GM12878 (cell line): Measurements from ENCODE around the gene TNFRSF8. TPM values are rescaled to one million over a fixed set of nuclear protein-coding genes. Genes with fewer than 3 reads are reported as not detected.

Source experiments
- ATAC-seq: fragments of 200-7000 bp; cut with Tn5 transposase; 3 replicates; pipeline ENCODE4 v1.9.1; 2020; ENCODE audit warnings: mild to moderate bottlenecking, moderate library complexity
- BruUV-seq: library from RNA; stranded (reverse); fragments of 400-500 nt; replicated peaks from 2 replicates; lab custom pipeline; 2021; lab: Mats Ljungman, UMichigan
- CTCF ChIA-PET: fragments of 300-600 bp; sonication (Branson Sonifier 250); formaldehyde crosslinking; extraction: SDS; loops from one replicate; lab custom pipeline; 2021; ENCODE audit warnings: inconsistent platforms; lab: Yijun Ruan, JAX
- POLR2A ChIA-PET: fragments of 350-600 bp; formaldehyde crosslinking; extraction: SDS; loops from one replicate; lab custom pipeline; 2021; ENCODE audit warnings: inconsistent platforms; lab: Charles Lee
- RAD21 ChIA-PET: fragments of 300-600 bp; sonication (Branson Sonifier 250); formaldehyde crosslinking; loops from one replicate; lab custom pipeline; 2023; ENCODE audit warnings: antibody characterized with exemption; ENCODE audit not compliant: unreplicated experiment; lab: Charles Lee
- SMC1A ChIA-PET: fragments of 300-600 bp; sonication (Branson Sonifier 250); formaldehyde crosslinking; loops from one replicate; lab custom pipeline; 2023; ENCODE audit not compliant: unreplicated experiment, uncharacterized antibody; lab: Charles Lee
- DNase-seq: peaks from one replicate; pipeline ENCODE4 v3.0.0-alpha.2; 2011; ENCODE audit warnings: low read depth, low spot score
- FAIRE-seq: peaks from 3 replicates; lab custom pipeline; 2011; peaks lifted over from hg19 to GRCh38; lab: Jason Lieb, UNC
- H2AFZ ChIP-seq: 2 replicates; pipeline ENCODE4 v1.6.0; 2011; ENCODE audit warnings: low read depth, low read length, control low read depth; ENCODE audit not compliant: control insufficient read depth
- H3K27ac ChIP-seq: 2 replicates; pipeline ENCODE4 v1.5.1; 2011; ENCODE audit warnings: control low read depth; ENCODE audit not compliant: control insufficient read depth, insufficient read depth
- H3K27me3 ChIP-seq, 2 experiments: replicated peaks in 1 of 2; 2 replicates each; pipeline versions ENCODE4 v1.6.0 to v1.6.1; 2011; ENCODE audit warnings: low read length in 1 of 2; ENCODE audit not compliant: control insufficient read depth in 2 of 2, insufficient read depth in 2 of 2
- H3K36me3 ChIP-seq, 2 experiments: 2 replicates each; pipeline ENCODE4 v1.5.1; 2011; ENCODE audit warnings: low read length in 1 of 2; ENCODE audit not compliant: control insufficient read depth in 2 of 2, insufficient read depth in 2 of 2
- H3K4me1 ChIP-seq: 2 replicates; pipeline ENCODE4 v1.6.1; 2011; ENCODE audit warnings: mild to moderate bottlenecking, low read length, moderate library complexity, mixed read lengths; ENCODE audit not compliant: control insufficient read depth, insufficient read depth
- H3K4me2 ChIP-seq: 2 replicates; pipeline ENCODE4 v1.6.0; 2011; ENCODE audit warnings: control low read depth; ENCODE audit not compliant: control insufficient read depth, insufficient read depth
- H3K4me3 ChIP-seq: fragments of 200-600 bp; sonication (generic); 2 replicates; pipeline ENCODE4 v1.5.1; 2016
- H3K79me2 ChIP-seq: 2 replicates; pipeline ENCODE4 v1.6.0; 2011; ENCODE audit warnings: low read length; ENCODE audit not compliant: control insufficient read depth, insufficient read depth
- H3K9ac ChIP-seq: 2 replicates; pipeline ENCODE4 v1.8.0; 2011; ENCODE audit warnings: low read length, control low read depth, mixed read lengths; ENCODE audit not compliant: control insufficient read depth, insufficient read depth
- H3K9me3 ChIP-seq: replicated peaks from 3 replicates; pipeline ENCODE4 v1.5.1; 2011; ENCODE audit warnings: mild to moderate bottlenecking, low read length; ENCODE audit not compliant: control insufficient read depth, insufficient read depth
- H4K20me1 ChIP-seq: 2 replicates; pipeline ENCODE4 v1.6.0; 2011; ENCODE audit not compliant: control insufficient read depth, insufficient read depth
- ASH2L ChIP-seq: fragments of 300-600, 200-600 bp; sonication (generic); IDR thresholded peaks from 2 replicates; pipeline ENCODE4 v1.6.1; 2017; ENCODE audit warnings: low read depth, mild to moderate bottlenecking, borderline replicate concordance
- HDGF ChIP-seq: fragments of 450-650 bp; IDR thresholded peaks from 2 replicates; pipeline ENCODE4 v1.6.1; 2016; ENCODE audit warnings: antibody characterized with exemption
- MYB ChIP-seq: fragments of 150-350 bp; IDR thresholded peaks from 2 replicates; pipeline ENCODE4 v1.6.1; 2014; ENCODE audit warnings: mild to moderate bottlenecking, low read depth, low read length, borderline replicate concordance
- PAX8 ChIP-seq: fragments of 450-650 bp; IDR thresholded peaks from 2 replicates; pipeline ENCODE4 v1.6.1; 2017; ENCODE audit warnings: mild to moderate bottlenecking, moderate library complexity
- TAF1 ChIP-seq: IDR thresholded peaks from 2 replicates; pipeline ENCODE4 v1.6.1; 2011; ENCODE audit warnings: mild to moderate bottlenecking, low read depth, low read length, borderline replicate concordance
- ZNF687 ChIP-seq: fragments of 450-650 bp; IDR thresholded peaks from 2 replicates; pipeline ENCODE4 v1.6.1; 2017; ENCODE audit warnings: mild to moderate bottlenecking, moderate library complexity
- WGBS: methylation state at CpG from one replicate; pipeline ENCODE4 v1.1.6; 2016; ENCODE audit warnings: low lambda C conversion rate; ENCODE audit not compliant: insufficient replicate concordance, insufficient coverage; ENCODE audit errors: missing lambda C conversion rate; 5-methylcytosine and 5-hydroxymethylcytosine counted together
- in situ Hi-C: fragments of 300-500 bp; cut with MboI; formaldehyde crosslinking; loops from 9 replicates; pipeline ENCODE4 v1.14.3; 2018; ENCODE audit warnings: mixed read lengths
- intact Hi-C: fragments of 100-400 bp; cut with micrococcal nuclease; formaldehyde crosslinking; loops from one replicate; pipeline ENCODE4 v1.14.2; 2022; ENCODE audit not compliant: unreplicated experiment
- polyA plus RNA-seq, 11 experiments: library from polyadenylated mRNA; depleted of rRNA in 4 of 11; unstranded in 6 of 11; stranded (reverse) in 5 of 11; fragments of >200 nt; fragmentation: Nextera tagmentation in 4 of 11; fragmentation: Illumina TruSeq in 1 of 11; extraction: Ambion mirVana in 4 of 11; extraction: Trizol in 1 of 11; gene quantifications; 1 replicate in 1 of 11; 2 replicates in 10 of 11; pipeline versions ENCODE4 v1.2.1 to v1.2.3, GENCODE V29; 2011 to 2016; ENCODE audit warnings: inconsistent platforms in 2 of 11, missing spikeins in 2 of 11, low read depth in 1 of 11
- total RNA-seq, 4 experiments: library from RNA; depleted of rRNA in 3 of 4; stranded (reverse); fragments of >200 nt in 3 of 4; fragmentation: Illumina TruSeq in 1 of 4; extraction: Trizol in 1 of 4; gene quantifications; 2 replicates each; pipeline versions ENCODE4 v1.2.1 to v1.2.3, GENCODE V29; 2013 to 2021
- TF ChIP-seq, protein P1 (sequence below): fragments of 450-650 bp; IDR thresholded peaks from 2 replicates; pipeline ENCODE4 v1.6.1; 2014; ENCODE audit warnings: mild to moderate bottlenecking

Gene TNFRSF8
- total and polyA plus RNA-seq, 10 of the 15 experiments (the other 5 are each of a cell fraction or from before 2014, with no cell fraction given): 9.8 to 114 (median 58.8) TPM

DNA sequence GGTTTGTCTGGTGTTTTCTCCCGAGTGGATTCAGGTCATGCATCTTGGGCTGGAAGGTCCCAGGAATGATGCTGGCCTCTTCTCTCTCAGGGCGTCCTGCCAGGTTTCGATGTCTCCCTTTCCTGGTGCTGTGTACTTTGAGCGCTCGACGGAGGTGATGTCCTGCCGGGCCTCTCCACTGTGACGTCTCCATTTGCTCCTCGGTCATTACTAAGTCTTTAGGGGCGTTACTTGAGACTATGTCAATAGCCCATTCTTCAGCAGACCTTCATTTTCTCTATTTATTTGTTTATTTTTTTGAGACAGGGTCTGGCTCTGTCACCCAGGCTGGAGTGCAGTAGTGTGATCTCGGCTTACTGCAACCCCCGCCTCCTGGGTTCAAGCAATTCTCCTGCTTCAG lies 66.5 kb downstream of the TNFRSF8 start:
- intact Hi-C loops: loop anchor here (10.0 kb wide), 1 partner anchor 495 kb away; no protein-coding TSS in a partner anchor
- Histone ChIP-seq H4K20me1 (no peaks in the 10 kb centered on the region), H3K27me3 (no peaks in the 10 kb centered on the region), H3K4me2 (no peak overlapping the region), H3K36me3 (peaks cover 26 to 36% of the 10 kb centered on the region in 2 experiments), H3K4me3 (no peak overlapping the region), H3K9ac (no peak overlapping the region), H2AFZ (no peak overlapping the region), H3K9me3 (no peaks in the 10 kb centered on the region), H3K4me1 (no peaks in the 10 kb centered on the region), H3K79me2 (no peaks in the 10 kb centered on the region), H3K27ac (no peak overlapping the region)
- in situ Hi-C loops: loop anchor here (5.0 kb wide), 2 partner anchors 78 to 493 kb away; no protein-coding TSS in a partner anchor
- no peak for ATAC-seq
- BruUV-seq: no TSS peak
- POLR2A ChIA-PET: no interaction called here
- SMC1A ChIA-PET: interaction anchor here (1.2 kb wide), 1 partner anchor 56 kb away, joined by 3 read pairs; no protein-coding TSS in a partner anchor
- WGBS: 95% methylated on average over 12 of the region's 12 CpGs
- DNase-seq: no peak
- RAD21 ChIA-PET: no interaction called here
- TF ChIP-seq, protein P1, sequence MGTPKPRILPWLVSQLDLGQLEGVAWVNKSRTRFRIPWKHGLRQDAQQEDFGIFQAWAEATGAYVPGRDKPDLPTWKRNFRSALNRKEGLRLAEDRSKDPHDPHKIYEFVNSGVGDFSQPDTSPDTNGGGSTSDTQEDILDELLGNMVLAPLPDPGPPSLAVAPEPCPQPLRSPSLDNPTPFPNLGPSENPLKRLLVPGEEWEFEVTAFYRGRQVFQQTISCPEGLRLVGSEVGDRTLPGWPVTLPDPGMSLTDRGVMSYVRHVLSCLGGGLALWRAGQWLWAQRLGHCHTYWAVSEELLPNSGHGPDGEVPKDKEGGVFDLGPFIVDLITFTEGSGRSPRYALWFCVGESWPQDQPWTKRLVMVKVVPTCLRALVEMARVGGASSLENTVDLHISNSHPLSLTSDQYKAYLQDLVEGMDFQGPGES: no peak
- TF ChIP-seq ZNF687: no peak
- no peak for TF ChIP-seq TAF1
- TF ChIP-seq MYB: no peak
- TF ChIP-seq ASH2L: no peak
- TF ChIP-seq HDGF: no peak
- TF ChIP-seq PAX8: no peak
- CTCF ChIA-PET: interaction anchor here (1.0 kb wide), 1 partner anchor 79 kb away, joined by 3 read pairs; no protein-coding TSS in a partner anchor
- no peak for FAIRE-seq
